HepG2 (cell line): ENCODE data around the gene IGFL1. TPM values are rescaled to one million over a fixed set of nuclear protein-coding genes. Genes with fewer than 3 reads are reported as not detected.
A peak's percentile ranks its signal among the peaks of the same experiment; 100 is the strongest.

Experiments
- ATAC-seq: fragments of 200-7000 bp; cut with Tn5 transposase; 3 replicates; pipeline ENCODE4 v1.9.1; 2020; ENCODE audit warnings: mild to moderate bottlenecking, moderate library complexity
- BruUV-seq: library from RNA; stranded (reverse); fragments of 400-500 nt; replicated peaks from 2 replicates; lab custom pipeline; 2021; lab: Mats Ljungman, UMichigan
- CTCF ChIA-PET: fragments of 300-600 bp; formaldehyde crosslinking; extraction: SDS; loops from one replicate; lab custom pipeline; 2021; ENCODE audit warnings: low total read pairs, inconsistent platforms, low intra/inter-chr PET ratio; lab: Yijun Ruan, JAX
- POLR2A ChIA-PET: fragments of 350-600 bp; sonication (Branson Sonifier 250); formaldehyde crosslinking; loops from one replicate; lab custom pipeline; 2020; ENCODE audit warnings: antibody characterized with exemption, inconsistent platforms; lab: Yijun Ruan, JAX
- DNase-seq: peaks from one replicate; pipeline ENCODE4 v3.0.0-alpha.2; 2015; ENCODE audit warnings: low spot score
- FAIRE-seq: peaks from 3 replicates; lab custom pipeline; 2011; peaks lifted over from hg19 to GRCh38; lab: Jason Lieb, UNC
- H2AFZ ChIP-seq: one replicate; pipeline ENCODE4 v1.6.1; 2011; ENCODE audit warnings: low read length, inconsistent platforms
- H3K27ac ChIP-seq: fragments of 300-600 bp; 3 replicates; pipeline ENCODE4 v1.8.0; 2011; ENCODE audit warnings: mixed run types, mild to moderate bottlenecking, mixed read lengths, low read length, inconsistent platforms; ENCODE audit not compliant: insufficient read depth; ENCODE audit errors: extremely low read length
- H3K27me3 ChIP-seq, 2 experiments: fragments of 200-600 bp in 1 of 2; 2 replicates in 1 of 2; 3 replicates in 1 of 2; pipeline versions ENCODE4 v1.6.0 to v1.8.0; 2011; ENCODE audit warnings: low read length in 2 of 2, mild to moderate bottlenecking in 2 of 2, moderate library complexity in 2 of 2, inconsistent platforms in 1 of 2; ENCODE audit not compliant: insufficient read depth in 2 of 2, control insufficient read depth in 1 of 2
- H3K36me3 ChIP-seq, 2 experiments: fragments of 200-600 bp in 1 of 2; replicated peaks in 1 of 2; 2 replicates in 1 of 2; 3 replicates in 1 of 2; pipeline versions ENCODE4 v1.5.1 to v1.8.0; 2011; ENCODE audit warnings: low read length in 2 of 2, inconsistent platforms in 1 of 2; ENCODE audit not compliant: insufficient read depth in 2 of 2, control insufficient read depth in 1 of 2
- H3K4me1 ChIP-seq: 2 replicates; pipeline ENCODE4 v1.5.1; 2012; ENCODE audit warnings: low read length, inconsistent platforms; ENCODE audit not compliant: insufficient read depth
- H3K4me2 ChIP-seq: 2 replicates; pipeline ENCODE4 v1.6.0; 2011; ENCODE audit warnings: low read depth, low read length, inconsistent platforms
- H3K4me3 ChIP-seq, 3 experiments: fragments of 200-600 bp in 1 of 3; sonication (generic), shearing (Covaris generic) in 1 of 3; replicated peaks in 1 of 3; 2 replicates each; pipeline ENCODE4 v1.5.1; 2011 to 2016; ENCODE audit warnings: low read length in 3 of 3, inconsistent platforms in 2 of 3, low read depth in 2 of 3, mild to moderate bottlenecking in 2 of 3, control low read depth in 1 of 3, mixed read lengths in 1 of 3; ENCODE audit not compliant: insufficient read depth in 1 of 3
- H3K79me2 ChIP-seq: one replicate; pipeline ENCODE4 v1.6.1; 2011; ENCODE audit warnings: low read length, inconsistent platforms; ENCODE audit not compliant: insufficient read depth
- H3K9ac ChIP-seq: 2 replicates; pipeline ENCODE4 v1.6.0; 2011; ENCODE audit warnings: mild to moderate bottlenecking, low read depth, low read length, inconsistent platforms; ENCODE audit not compliant: insufficient read depth
- H3K9me3 ChIP-seq: 2 replicates; pipeline ENCODE4 v1.5.1; 2012; ENCODE audit warnings: mild to moderate bottlenecking, low read length
- H4K20me1 ChIP-seq: 2 replicates; pipeline ENCODE4 v1.6.0; 2011; ENCODE audit warnings: inconsistent platforms, mild to moderate bottlenecking, low read length, moderate library complexity; ENCODE audit not compliant: insufficient read depth
- CREB1 ChIP-seq, 2 experiments: fragments of 450-650 bp in 1 of 2; IDR thresholded peaks; 2 replicates each; pipeline ENCODE4 v1.6.1; 2016 to 2017; ENCODE audit warnings: control low read depth in 1 of 2, mild to moderate bottlenecking in 1 of 2, missing compliant biosample characterization in 1 of 2, missing genetic modification characterization in 1 of 2
- GPBP1L1 ChIP-seq: sonication (generic); formaldehyde crosslinking; IDR thresholded peaks from 2 replicates; pipeline ENCODE4 v1.5.0; 2020; ENCODE audit warnings: mild to moderate bottlenecking, missing genetic modification reagents
- JUNB ChIP-seq: sonication (generic); formaldehyde crosslinking; IDR thresholded peaks from 2 replicates; pipeline ENCODE4 v1.8.0; 2022; ENCODE audit warnings: missing genetic modification reagents, mild to moderate bottlenecking, borderline replicate concordance
- PHF21A ChIP-seq: sonication (generic); formaldehyde crosslinking; IDR thresholded peaks from 2 replicates; pipeline ENCODE4 v1.5.0; 2020; ENCODE audit warnings: mild to moderate bottlenecking, missing genetic modification reagents
- WIZ ChIP-seq: sonication (generic); formaldehyde crosslinking; IDR thresholded peaks from 2 replicates; pipeline ENCODE4 v1.5.1; 2020; ENCODE audit warnings: mild to moderate bottlenecking, missing genetic modification reagents
- ZNF235 ChIP-seq: sonication (generic); formaldehyde crosslinking; IDR thresholded peaks from 2 replicates; pipeline ENCODE4 v1.8.1; 2023; ENCODE audit warnings: mild to moderate bottlenecking, missing genetic modification reagents, borderline replicate concordance
- ZNF251 ChIP-seq: sonication (generic); formaldehyde crosslinking; IDR thresholded peaks from 2 replicates; pipeline ENCODE4 v1.9.0; 2021; ENCODE audit warnings: mild to moderate bottlenecking, missing genetic modification reagents
- WGBS: methylation state at CpG from one replicate; pipeline ENCODE4 v1.1.6; 2017; ENCODE audit warnings: low lambda C conversion rate; 5-methylcytosine and 5-hydroxymethylcytosine counted together
- in situ Hi-C: cut with HindIII; loops from 2 replicates; pipeline ENCODE4 v1.10.0; 2017; ENCODE audit warnings: low pct_unique_long_range_greater_than_20kb; ENCODE audit not compliant: extremely low pct_ligation_motif_present
- intact Hi-C: fragments of 100-400 bp; cut with micrococcal nuclease; formaldehyde crosslinking; loops from one replicate; pipeline ENCODE4 v1.10.0; 2022; ENCODE audit not compliant: unreplicated experiment
- polyA plus RNA-seq, 8 experiments: library from polyadenylated mRNA; depleted of rRNA in 3 of 8; stranded (reverse) in 7 of 8; unstranded in 1 of 8; fragments of >200 nt; fragmentation: Illumina TruSeq in 4 of 8; extraction: Trizol in 4 of 8; gene quantifications; 2 replicates each; pipeline versions ENCODE4 v1.2.1 to v1.2.3, GENCODE V29; 2011 to 2016; ENCODE audit warnings: low read depth in 4 of 8, missing spikeins in 1 of 8, mixed read lengths in 1 of 8; ENCODE audit not compliant: insufficient read depth in 1 of 8
- total RNA-seq, 5 experiments: library from RNA; depleted of rRNA; stranded (reverse); fragments of >200 nt; fragmentation: Illumina TruSeq; extraction: Trizol; gene quantifications; 2 replicates each; pipeline ENCODE4 v1.2.3, GENCODE V29; 2016; ENCODE audit warnings: low read depth in 1 of 5
- TF ChIP-seq, protein P1 (sequence below): sonication (generic); formaldehyde crosslinking; IDR thresholded peaks from 2 replicates; pipeline ENCODE4 v1.4.0; 2020; ENCODE audit warnings: missing genetic modification reagents

Gene IGFL1
- total and polyA plus RNA-seq, 2 of the 13 experiments (the other 11 are each of a cell fraction or from before 2014, with no cell fraction given) = not detected

- TF ChIP-seq, protein P1, sequence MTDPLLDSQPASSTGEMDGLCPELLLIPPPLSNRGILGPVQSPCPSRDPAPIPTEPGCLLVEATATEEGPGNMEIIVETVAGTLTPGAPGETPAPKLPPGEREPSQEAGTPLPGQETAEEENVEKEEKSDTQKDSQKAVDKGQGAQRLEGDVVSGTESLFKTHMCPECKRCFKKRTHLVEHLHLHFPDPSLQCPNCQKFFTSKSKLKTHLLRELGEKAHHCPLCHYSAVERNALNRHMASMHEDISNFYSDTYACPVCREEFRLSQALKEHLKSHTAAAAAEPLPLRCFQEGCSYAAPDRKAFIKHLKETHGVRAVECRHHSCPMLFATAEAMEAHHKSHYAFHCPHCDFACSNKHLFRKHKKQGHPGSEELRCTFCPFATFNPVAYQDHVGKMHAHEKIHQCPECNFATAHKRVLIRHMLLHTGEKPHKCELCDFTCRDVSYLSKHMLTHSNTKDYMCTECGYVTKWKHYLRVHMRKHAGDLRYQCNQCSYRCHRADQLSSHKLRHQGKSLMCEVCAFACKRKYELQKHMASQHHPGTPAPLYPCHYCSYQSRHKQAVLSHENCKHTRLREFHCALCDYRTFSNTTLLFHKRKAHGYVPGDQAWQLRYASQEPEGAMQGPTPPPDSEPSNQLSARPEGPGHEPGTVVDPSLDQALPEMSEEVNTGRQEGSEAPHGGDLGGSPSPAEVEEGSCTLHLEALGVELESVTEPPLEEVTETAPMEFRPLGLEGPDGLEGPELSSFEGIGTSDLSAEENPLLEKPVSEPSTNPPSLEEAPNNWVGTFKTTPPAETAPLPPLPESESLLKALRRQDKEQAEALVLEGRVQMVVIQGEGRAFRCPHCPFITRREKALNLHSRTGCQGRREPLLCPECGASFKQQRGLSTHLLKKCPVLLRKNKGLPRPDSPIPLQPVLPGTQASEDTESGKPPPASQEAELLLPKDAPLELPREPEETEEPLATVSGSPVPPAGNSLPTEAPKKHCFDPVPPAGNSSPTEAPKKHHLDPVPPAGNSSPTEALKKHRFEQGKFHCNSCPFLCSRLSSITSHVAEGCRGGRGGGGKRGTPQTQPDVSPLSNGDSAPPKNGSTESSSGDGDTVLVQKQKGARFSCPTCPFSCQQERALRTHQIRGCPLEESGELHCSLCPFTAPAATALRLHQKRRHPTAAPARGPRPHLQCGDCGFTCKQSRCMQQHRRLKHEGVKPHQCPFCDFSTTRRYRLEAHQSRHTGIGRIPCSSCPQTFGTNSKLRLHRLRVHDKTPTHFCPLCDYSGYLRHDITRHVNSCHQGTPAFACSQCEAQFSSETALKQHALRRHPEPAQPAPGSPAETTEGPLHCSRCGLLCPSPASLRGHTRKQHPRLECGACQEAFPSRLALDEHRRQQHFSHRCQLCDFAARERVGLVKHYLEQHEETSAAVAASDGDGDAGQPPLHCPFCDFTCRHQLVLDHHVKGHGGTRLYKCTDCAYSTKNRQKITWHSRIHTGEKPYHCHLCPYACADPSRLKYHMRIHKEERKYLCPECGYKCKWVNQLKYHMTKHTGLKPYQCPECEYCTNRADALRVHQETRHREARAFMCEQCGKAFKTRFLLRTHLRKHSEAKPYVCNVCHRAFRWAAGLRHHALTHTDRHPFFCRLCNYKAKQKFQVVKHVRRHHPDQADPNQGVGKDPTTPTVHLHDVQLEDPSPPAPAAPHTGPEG (CRISPR knock-in tag) = no peak
- no peak for TF ChIP-seq JUNB (CRISPR knock-in tag)
- TF ChIP-seq WIZ = no peak
- TF ChIP-seq ZNF235 (CRISPR knock-in tag) = no peak
- TF ChIP-seq ZNF251 = no peak
- TF ChIP-seq PHF21A (CRISPR knock-in tag) = no peak
- TF ChIP-seq, all 625 proteins: peak for 0
Observed at GRCh38 chr19:46180701-46181387, 48.7 kb upstream of the IGFL1 start (continued).

DNA sequence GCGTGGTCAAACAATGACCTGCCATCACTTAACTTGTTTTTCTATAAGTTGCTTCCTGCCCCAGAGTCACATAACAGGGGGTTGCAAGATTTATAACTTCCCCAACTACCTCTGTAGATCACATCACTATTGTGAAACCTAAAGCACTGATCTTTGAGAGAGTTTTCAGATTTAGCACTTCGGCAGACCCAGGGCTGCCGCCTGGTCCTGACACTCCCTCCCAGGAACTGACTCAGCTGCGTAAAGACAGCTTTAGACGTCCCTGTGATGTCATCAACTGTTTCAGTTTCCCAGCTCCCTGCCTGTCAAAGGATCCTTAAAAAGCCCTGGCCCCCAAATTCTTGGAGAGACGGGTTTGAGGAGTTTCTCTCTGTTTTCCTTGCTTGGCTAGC is 48.2 kb upstream of the IGFL1 start:
- CTCF ChIA-PET = no interaction called here
- H3K27ac ChIP-seq = no peak overlapping the region
- H3K27me3 ChIP-seq = peaks cover 0 to 13% of the 10 kb centered on the region in 2 experiments; a peak in 3 of 5 replicates
- H3K36me3 ChIP-seq = no peaks in the 10 kb centered on the region
- DNase-seq = no peak
- POLR2A ChIA-PET = no interaction called here
- no peak overlapping the region for H2AFZ ChIP-seq
- WGBS = 53% methylated on average over 6 of the region's 6 CpGs
- intact Hi-C loops = loop anchor here (10.0 kb wide), 1 partner anchor 83 kb away; no protein-coding TSS in a partner anchor
- ATAC-seq = no peak
- no peaks in the 10 kb centered on the region for H3K79me2 ChIP-seq
- H4K20me1 ChIP-seq = no peaks in the 10 kb centered on the region
- H3K9me3 ChIP-seq = no peaks in the 10 kb centered on the region
- H3K4me2 ChIP-seq = no peak overlapping the region
- FAIRE-seq = no peak
- H3K4me3 ChIP-seq = no peak overlapping the region
- in situ Hi-C loops = no loop called here
- TF ChIP-seq GPBP1L1 (CRISPR knock-in tag) (no peak), CREB1 (IDR thresholded peaks at IDR 0.05) (0 out of 2 replicates have a peak, but pooled peaks have one; percentile 27), CREB1 (CRISPR knock-in tag; IDR thresholded peaks at IDR 0.05) (no peak)
- TF ChIP-seq, all 625 proteins: peak for 1
- no peaks in the 10 kb centered on the region for H3K4me1 ChIP-seq
- no peak overlapping the region for H3K9ac ChIP-seq
- no TSS peak for BruUV-seq
